Caco-2 (cell line): ENCODE measurements around the gene AHRR. TPM values are rescaled to one million over a fixed set of nuclear protein-coding genes. Genes with fewer than 3 reads are reported as not detected.

Source experiments
- BruUV-seq: library from RNA; stranded (reverse); fragments of 400-500 nt; replicated peaks from 2 replicates; lab custom pipeline; 2021; lab: Mats Ljungman, UMichigan
- CTCF ChIA-PET: fragments of 300-600 bp; sonication (Branson Sonifier 250); formaldehyde crosslinking; loops from one replicate; lab custom pipeline; 2022; ENCODE audit warnings: antibody characterized with exemption; lab: Charles Lee
- POLR2A ChIA-PET: fragments of 300-600 bp; sonication (Branson Sonifier 250); formaldehyde crosslinking; loops from one replicate; lab custom pipeline; 2022; ENCODE audit warnings: antibody characterized with exemption; lab: Charles Lee
- DNase-seq, 2 experiments: peaks; one replicate each; pipeline versions ENCODE4 v3.0.0 to v3.0.0-alpha.2; 2020 to 2022
- H3K27me3 ChIP-seq: replicated peaks from 2 replicates; pipeline ENCODE4 v1.6.0; 2011; ENCODE audit warnings: low read length; ENCODE audit not compliant: control insufficient read depth, insufficient read depth
- H3K36me3 ChIP-seq: 2 replicates; pipeline ENCODE4 v1.5.1; 2011; ENCODE audit warnings: low read length; ENCODE audit not compliant: control insufficient read depth, insufficient read depth
- H3K4me1 ChIP-seq: fragments of 250-450 bp; sonication (Bioruptor Pico); 2 replicates; pipeline ENCODE4 v1.5.1; 2020; ENCODE audit warnings: mild to moderate bottlenecking
- H3K4me3 ChIP-seq: 2 replicates; pipeline ENCODE4 v1.5.1; 2011; ENCODE audit warnings: low read depth, mild to moderate bottlenecking, control low read depth, low read length
- H3K9me3 ChIP-seq: fragments of 250-450 bp; sonication (Bioruptor Pico); 2 replicates; pipeline ENCODE4 v1.5.1; 2020; ENCODE audit warnings: mild to moderate bottlenecking, moderate library complexity
- H3K27ac Mint-ChIP-seq: one replicate; pipeline ENCODE4 v1.8.0; 2022; ENCODE audit warnings: mixed read lengths; ENCODE audit not compliant: unreplicated experiment
- H3K27me3 Mint-ChIP-seq: one replicate; pipeline ENCODE4 v1.8.0; 2022; ENCODE audit warnings: mixed read lengths; ENCODE audit not compliant: insufficient read depth, unreplicated experiment
- H3K36me3 Mint-ChIP-seq: one replicate; pipeline ENCODE4 v1.8.0; 2022; ENCODE audit warnings: mild to moderate bottlenecking, mixed read lengths; ENCODE audit not compliant: insufficient read depth, unreplicated experiment
- H3K4me1 Mint-ChIP-seq: one replicate; pipeline ENCODE4 v1.8.0; 2022; ENCODE audit warnings: low read depth, mixed read lengths; ENCODE audit not compliant: unreplicated experiment
- H3K4me3 Mint-ChIP-seq: one replicate; pipeline ENCODE4 v1.8.0; 2022; ENCODE audit warnings: mild to moderate bottlenecking, moderate library complexity, mixed read lengths; ENCODE audit not compliant: unreplicated experiment
- H3K9me3 Mint-ChIP-seq: one replicate; pipeline ENCODE4 v1.8.0; 2022; ENCODE audit warnings: mixed read lengths; ENCODE audit not compliant: unreplicated experiment
- CTCF ChIP-seq, 2 experiments: fragments of 200-600 bp in 1 of 2; IDR thresholded peaks; 1 replicate in 1 of 2; 2 replicates in 1 of 2; pipeline versions ENCODE4 v1.5.1 to v1.8.0; 2011 to 2022; ENCODE audit warnings: antibody characterized with exemption in 1 of 2, control low read depth in 1 of 2, inconsistent platforms in 1 of 2, low read depth in 1 of 2, low read length in 1 of 2, mild to moderate bottlenecking in 1 of 2, moderate library complexity in 1 of 2; ENCODE audit not compliant: insufficient read depth in 1 of 2, severe bottlenecking in 1 of 2, unreplicated experiment in 1 of 2
- intact Hi-C: fragments of 100-400 bp; cut with micrococcal nuclease; formaldehyde crosslinking; loops from one replicate; pipeline ENCODE4 v1.10.0; 2022; ENCODE audit not compliant: unreplicated experiment
- total RNA-seq: library from RNA; stranded (reverse); gene quantifications from 2 replicates; pipeline ENCODE4 v1.2.3, GENCODE V29; 2022

The AHRR gene
- total RNA-seq, 1 experiment from 2014 or later: 1.1 TPM

DNA sequence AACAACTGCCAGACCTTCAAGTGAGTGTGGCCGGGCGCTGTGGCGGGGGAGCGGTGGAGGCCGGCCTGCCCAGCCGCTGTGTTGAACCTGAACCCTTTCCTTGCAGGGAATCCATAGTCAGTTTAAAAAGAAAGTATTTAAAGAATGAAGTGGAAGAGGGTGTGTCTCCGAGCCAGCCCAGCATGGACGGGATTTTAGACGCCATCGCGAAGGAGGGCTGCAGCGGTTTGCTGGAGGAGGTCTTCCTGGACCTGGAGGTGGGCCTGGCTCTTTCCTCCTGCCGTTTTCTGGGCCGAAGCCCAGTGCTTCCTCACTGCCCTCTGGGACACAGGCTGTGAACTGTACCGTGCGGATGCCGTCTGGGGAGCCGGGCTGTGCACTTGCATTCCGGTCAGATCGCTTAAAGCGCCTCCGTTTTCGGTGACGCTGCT, 140.6 kb downstream of the AHRR start:
- BruUV-seq: no TSS peak
- Mint-ChIP-seq H3K27ac (no peak overlapping the region), H3K4me1 (no peaks in the 10 kb centered on the region), H3K9me3 (no peaks in the 10 kb centered on the region), H3K27me3 (no peaks in the 10 kb centered on the region), H3K36me3 (peaks cover 42% of the 10 kb centered on the region), H3K4me3 (no peak overlapping the region)
- DNase-seq: no peak
- ChIA-PET CTCF (interaction anchor here (0.7 kb wide), 1 partner anchor 48 kb away, joined by 3 read pairs; no protein-coding TSS in a partner anchor), POLR2A (no interaction called here)
- intact Hi-C loops: no loop called here
- TF ChIP-seq CTCF (IDR thresholded peaks at IDR 0.05; ENCODE audit: insufficient read depth in 1 of 2, low read depth in 1 of 2, low read length in 1 of 2, severe bottlenecking in 1 of 2, unreplicated experiment in 1 of 2): no peak
- Histone ChIP-seq H3K9me3 (no peaks in the 10 kb centered on the region), H3K4me3 (no peak overlapping the region), H3K4me1 (peaks cover 7% of the 10 kb centered on the region; the same call in 1 of the 2 replicates), H3K36me3 (peaks cover 4% of the 10 kb centered on the region), H3K27me3 (no peaks in the 10 kb centered on the region)

- POLR2A ChIA-PET: no interaction called here
- no peaks in the 10 kb centered on the region for H3K27me3 ChIP-seq
- no peaks in the 10 kb centered on the region for H3K27me3 Mint-ChIP-seq
- H3K4me1 ChIP-seq: peaks cover 4% of the 10 kb centered on the region; the same call in 1 of the 2 replicates
- no TSS peak for BruUV-seq
- H3K4me3 ChIP-seq: no peak overlapping the region
- no peak overlapping the region for H3K27ac Mint-ChIP-seq
- no peak for TF ChIP-seq CTCF (IDR thresholded peaks at IDR 0.05; ENCODE audit: insufficient read depth in 1 of 2, low read depth in 1 of 2, low read length in 1 of 2, severe bottlenecking in 1 of 2, unreplicated experiment in 1 of 2)
- H3K9me3 ChIP-seq: no peaks in the 10 kb centered on the region
- no peak for DNase-seq
- H3K36me3 Mint-ChIP-seq: peaks cover 42% of the 10 kb centered on the region
- CTCF ChIA-PET: no interaction called here
- no peaks in the 10 kb centered on the region for H3K9me3 Mint-ChIP-seq
- no peak overlapping the region for H3K4me3 Mint-ChIP-seq
- intact Hi-C loops: no loop called here
- peaks cover 4% of the 10 kb centered on the region; the same call in 1 of the 2 replicates for H3K36me3 ChIP-seq
- no peaks in the 10 kb centered on the region for H3K4me1 Mint-ChIP-seq
These were observed 141.8 kb downstream of the AHRR start for GRCh38 chr5:463301-463700.

DNA sequence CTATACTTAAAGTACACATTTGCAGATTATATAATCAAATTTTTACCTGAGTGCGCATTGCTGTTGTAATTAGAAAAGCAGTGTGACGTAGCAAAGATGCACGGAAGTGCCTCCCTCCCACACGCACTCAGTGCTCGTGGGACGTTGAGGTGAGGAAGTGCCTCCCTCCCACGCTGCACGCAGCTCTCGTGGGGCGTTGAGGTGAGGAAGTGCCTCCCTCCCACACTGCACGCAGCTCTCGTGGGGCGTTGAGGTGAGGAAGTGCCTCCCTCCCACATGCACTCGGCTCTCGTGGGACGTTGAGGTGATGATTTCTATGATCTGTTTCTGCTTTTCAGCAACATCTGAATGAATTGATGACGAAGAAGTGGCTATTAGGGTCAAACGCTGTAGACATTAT, 142.4 kb downstream of the AHRR start:
- CTCF ChIA-PET: no interaction called here
- Histone ChIP-seq H3K4me1 (no peaks in the 10 kb centered on the region), H3K27me3 (no peaks in the 10 kb centered on the region), H3K9me3 (no peaks in the 10 kb centered on the region), H3K36me3 (peaks cover 4% of the 10 kb centered on the region; the same call in 1 of the 2 replicates), H3K4me3 (no peak overlapping the region)
- intact Hi-C loops: no loop called here
- POLR2A ChIA-PET: no interaction called here
- no peaks in the 10 kb centered on the region for H3K4me1 Mint-ChIP-seq
- H3K36me3 Mint-ChIP-seq: peaks cover 42% of the 10 kb centered on the region
- DNase-seq: no peak
- BruUV-seq: no TSS peak
- no peak for TF ChIP-seq CTCF (IDR thresholded peaks at IDR 0.05; ENCODE audit: insufficient read depth in 1 of 2, low read depth in 1 of 2, low read length in 1 of 2, severe bottlenecking in 1 of 2, unreplicated experiment in 1 of 2)
- no peak overlapping the region for H3K27ac Mint-ChIP-seq
- H3K4me3 Mint-ChIP-seq: no peak overlapping the region
- no peaks in the 10 kb centered on the region for H3K27me3 Mint-ChIP-seq
- no peaks in the 10 kb centered on the region for H3K9me3 Mint-ChIP-seq
